Mesendoderm (in vitro differentiated cells): ENCODE results near the gene C16orf86.

Experiments used
- DNase-seq: peaks from one replicate; pipeline ENCODE4 v3.0.0; 2013
- H2AK5ac ChIP-seq: 2 replicates; pipeline ENCODE4 v1.6.1; 2013; ENCODE audit warnings: low read length, inconsistent platforms
- H2BK120ac ChIP-seq: 2 replicates; pipeline ENCODE4 v1.6.1; 2013; ENCODE audit warnings: low read depth, mild to moderate bottlenecking, low read length, moderate library complexity, mixed read lengths
- H2BK15ac ChIP-seq: replicated peaks from 2 replicates; pipeline ENCODE4 v1.6.1; 2013; ENCODE audit warnings: low read depth, mild to moderate bottlenecking, moderate library complexity
- H2BK5ac ChIP-seq: 2 replicates; pipeline ENCODE4 v1.6.1; 2013; ENCODE audit warnings: low read length, inconsistent platforms
- H3K18ac ChIP-seq: 2 replicates; pipeline ENCODE4 v1.6.1; 2013; ENCODE audit warnings: mild to moderate bottlenecking, low read length, mixed read lengths
- H3K23ac ChIP-seq: one replicate; pipeline ENCODE4 v1.6.1; 2013; ENCODE audit warnings: low read length
- H3K27ac ChIP-seq: 2 replicates; pipeline ENCODE4 v1.5.1; 2013; ENCODE audit warnings: low read depth, mild to moderate bottlenecking, inconsistent platforms, low read length, moderate library complexity
- H3K27me3 ChIP-seq: 2 replicates; pipeline ENCODE4 v1.6.1; 2013; ENCODE audit warnings: low read length, control low read depth, mild to moderate bottlenecking, inconsistent platforms; ENCODE audit not compliant: insufficient read depth, poor library complexity
- H3K36me3 ChIP-seq: 2 replicates; pipeline ENCODE4 v1.6.1; 2013; ENCODE audit warnings: low read length, inconsistent platforms; ENCODE audit not compliant: control insufficient read depth, insufficient read depth
- H3K4ac ChIP-seq: one replicate; pipeline ENCODE4 v1.6.1; 2013; ENCODE audit warnings: low read depth, mild to moderate bottlenecking, low read length, moderate library complexity
- H3K4me1 ChIP-seq: 2 replicates; pipeline ENCODE4 v1.6.1; 2013; ENCODE audit warnings: low read depth, low read length, inconsistent platforms; ENCODE audit not compliant: control insufficient read depth
- H3K4me2 ChIP-seq: 2 replicates; pipeline ENCODE4 v1.6.1; 2013; ENCODE audit warnings: low read length
- H3K4me3 ChIP-seq: 2 replicates; pipeline ENCODE4 v1.5.1; 2013; ENCODE audit warnings: mild to moderate bottlenecking, low read length
- H3K56ac ChIP-seq: one replicate; pipeline ENCODE4 v1.6.1; 2013; ENCODE audit warnings: low read length
- H3K79me1 ChIP-seq: 2 replicates; pipeline ENCODE4 v1.6.1; 2013; ENCODE audit warnings: low read length, inconsistent platforms
- H3K79me2 ChIP-seq: 2 replicates; pipeline ENCODE4 v1.6.1; 2013; ENCODE audit warnings: mild to moderate bottlenecking, low read length; ENCODE audit not compliant: control insufficient read depth, insufficient read depth
- H3K9ac ChIP-seq: 2 replicates; pipeline ENCODE4 v1.6.1; 2013; ENCODE audit warnings: low read length, inconsistent platforms
- H4K5ac ChIP-seq: one replicate; pipeline ENCODE4 v1.6.1; 2013; ENCODE audit warnings: low read length
- H4K8ac ChIP-seq: one replicate; pipeline ENCODE4 v1.6.1; 2013; ENCODE audit warnings: low read depth, mild to moderate bottlenecking, control low read depth, low read length, moderate library complexity
- WGBS: extraction: QIAGEN DNeasy Blood & Tissue Kit; methylation state at CpG from one replicate; pipeline ENCODE4 v1.1.7; 2013; ENCODE audit warnings: low lambda C conversion rate, missing lambda C conversion rate; ENCODE audit not compliant: insufficient coverage; ENCODE audit errors: extremely low coverage; 5-methylcytosine and 5-hydroxymethylcytosine counted together

Gene C16orf86

DNA sequence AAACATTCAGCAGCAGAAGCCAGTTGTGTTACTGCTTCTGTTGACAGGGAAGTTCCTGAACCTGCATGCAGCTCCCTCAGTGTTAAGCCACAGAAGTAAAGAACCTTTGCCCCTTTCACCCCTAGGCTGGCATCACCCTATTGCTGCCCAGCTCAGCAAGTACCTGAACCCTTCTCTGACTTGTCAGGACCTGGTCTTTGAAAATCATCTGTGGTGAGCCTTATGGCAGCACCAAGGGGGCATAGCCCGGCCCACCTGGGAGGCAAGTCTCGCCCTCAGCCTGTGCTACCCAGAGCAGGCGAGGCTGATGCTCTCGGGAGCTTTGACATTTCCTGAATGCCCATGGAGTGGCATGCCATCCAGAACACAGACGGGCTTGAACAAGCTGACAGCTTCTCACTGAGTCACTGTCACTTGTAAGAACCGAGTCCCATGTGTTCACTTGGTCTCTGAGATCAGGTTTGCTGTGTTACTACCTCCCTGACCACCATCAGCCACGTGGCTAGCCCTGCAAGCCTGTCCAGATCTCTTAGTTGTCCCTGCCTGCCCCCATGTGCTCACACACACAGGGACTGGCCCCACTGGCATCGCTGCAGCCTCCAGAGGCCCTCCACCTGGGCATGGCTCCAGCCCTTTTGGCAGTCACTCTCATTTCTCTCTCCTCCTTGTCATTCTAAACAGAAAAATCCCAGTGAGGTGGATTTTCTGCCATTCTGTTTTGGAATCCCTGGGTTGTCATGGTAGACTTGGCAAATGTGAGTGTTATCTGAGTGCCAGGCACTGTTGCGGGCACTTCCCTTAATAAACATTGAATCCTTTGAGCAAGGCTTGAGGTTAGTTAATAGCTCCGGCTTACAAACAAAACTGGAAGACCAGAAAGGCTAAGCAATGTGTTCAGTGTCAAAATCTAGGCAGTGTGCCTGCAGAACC, 24.6 kb upstream of the C16orf86 start:
- no peak overlapping the region for H3K4ac ChIP-seq
- no peak overlapping the region for H3K18ac ChIP-seq
- no peaks in the 10 kb centered on the region for H3K79me2 ChIP-seq
- DNase-seq = no peak
- no peak overlapping the region for H4K5ac ChIP-seq
- H3K27ac ChIP-seq = no peak overlapping the region
- no peak overlapping the region for H2AK5ac ChIP-seq
- H3K79me1 ChIP-seq = no peaks in the 10 kb centered on the region
- H3K23ac ChIP-seq = no peak overlapping the region
- no peak overlapping the region for H3K4me2 ChIP-seq
- H2BK15ac ChIP-seq = no peak overlapping the region
- no peak overlapping the region for H3K56ac ChIP-seq
- H3K4me3 ChIP-seq = no peak overlapping the region
- no CpG with 5 or more reads among the region's 10 CpGs for WGBS
- no peaks in the 10 kb centered on the region for H3K27me3 ChIP-seq
- peaks cover 3% of the 10 kb centered on the region for H3K36me3 ChIP-seq
- no peaks in the 10 kb centered on the region for H3K4me1 ChIP-seq
- no peak overlapping the region for H3K9ac ChIP-seq
- H2BK120ac ChIP-seq = no peak overlapping the region
- H2BK5ac ChIP-seq = no peak overlapping the region
- H4K8ac ChIP-seq = no peak overlapping the region

DNA sequence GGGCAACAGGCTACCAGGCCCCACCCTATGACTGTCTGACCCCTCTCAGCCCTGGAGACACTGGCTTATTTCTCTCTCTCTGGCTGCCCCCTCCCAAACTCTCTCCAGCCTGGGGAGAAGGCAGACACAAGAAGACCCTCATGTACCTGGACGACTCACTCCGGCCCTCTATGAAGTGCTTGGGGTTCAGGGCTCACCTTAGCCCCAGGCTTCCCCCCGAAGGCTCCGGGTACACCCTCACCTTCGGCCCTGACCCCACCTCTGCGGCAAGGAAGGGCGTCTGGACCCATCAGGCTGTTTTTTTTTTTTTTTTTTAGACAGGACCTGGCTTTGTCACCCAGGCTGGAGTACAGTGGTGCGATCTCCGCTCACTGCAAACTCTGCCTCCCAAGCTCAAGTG, 22.6 kb upstream of the C16orf86 start:
- no peaks in the 10 kb centered on the region for H3K79me2 ChIP-seq
- no peak overlapping the region for H2BK120ac ChIP-seq
- no peak overlapping the region for H3K27ac ChIP-seq
- H3K23ac ChIP-seq = no peak overlapping the region
- WGBS = no CpG with 5 or more reads among the region's 9 CpGs
- no peak overlapping the region for H3K9ac ChIP-seq
- H4K5ac ChIP-seq = no peak overlapping the region
- H4K8ac ChIP-seq = no peak overlapping the region
- H3K4me2 ChIP-seq = no peak overlapping the region
- DNase-seq = no peak
- no peak overlapping the region for H2AK5ac ChIP-seq
- no peaks in the 10 kb centered on the region for H3K79me1 ChIP-seq
- no peak overlapping the region for H3K56ac ChIP-seq
- peaks cover under 1% of the 10 kb centered on the region for H3K36me3 ChIP-seq
- H3K27me3 ChIP-seq = no peaks in the 10 kb centered on the region
- H3K18ac ChIP-seq = no peak overlapping the region
- H2BK5ac ChIP-seq = no peak overlapping the region
- no peaks in the 10 kb centered on the region for H3K4me1 ChIP-seq
- H2BK15ac ChIP-seq = no peak overlapping the region
- no peak overlapping the region for H3K4me3 ChIP-seq
- H3K4ac ChIP-seq = no peak overlapping the region

- Histone ChIP-seq H3K27me3 (no peaks in the 10 kb centered on the region), H4K5ac (no peak overlapping the region), H2BK120ac (no peak overlapping the region), H2BK15ac (no peak overlapping the region), H3K79me2 (no peaks in the 10 kb centered on the region), H3K4me2 (no peak overlapping the region), H3K23ac (no peak overlapping the region), H2BK5ac (no peak overlapping the region), H3K56ac (no peak overlapping the region), H4K8ac (no peak overlapping the region), H2AK5ac (no peak overlapping the region), H3K9ac (peak overlapping the region; percentile 10), H3K36me3 (no peaks in the 10 kb centered on the region), H3K4me3 (no peak overlapping the region), H3K4ac (no peak overlapping the region), H3K79me1 (no peaks in the 10 kb centered on the region), H3K18ac (no peak overlapping the region), H3K27ac (no peak overlapping the region), H3K4me1 (peaks cover 2% of the 10 kb centered on the region)
- no CpG with 5 or more reads among the region's 15 CpGs for WGBS
- DNase-seq = no peak
Observed at GRCh38 chr16:67645397-67646121, 21.1 kb upstream of the C16orf86 start.

DNA sequence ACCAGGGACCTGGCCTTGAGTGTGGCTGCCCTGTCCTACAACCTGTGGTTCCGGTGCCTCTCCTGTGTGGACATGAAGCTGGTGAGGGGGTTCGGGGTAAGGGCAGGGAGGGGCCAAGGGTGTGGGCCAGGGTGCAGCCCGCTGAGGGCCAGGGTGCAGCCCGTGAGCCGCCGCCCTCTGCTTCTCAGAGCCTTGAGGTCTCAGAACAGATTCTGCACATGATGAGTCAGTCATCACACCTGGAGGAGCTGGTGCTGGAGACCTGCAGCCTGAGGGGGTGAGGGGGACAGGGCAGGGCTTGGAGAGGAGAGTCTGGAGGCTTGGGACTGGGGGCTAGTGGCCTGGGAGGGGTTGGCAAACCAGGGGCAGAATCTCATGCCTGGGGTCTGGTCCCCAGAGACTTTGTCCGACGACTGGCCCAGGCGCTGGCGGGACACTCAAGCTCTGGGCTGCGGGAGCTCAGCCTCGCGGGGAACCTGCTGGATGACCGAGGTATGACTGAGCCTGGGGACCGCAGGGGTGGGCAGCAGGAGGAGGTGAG, 19.4 kb upstream of the C16orf86 start:
- Histone ChIP-seq H3K79me1 (no peaks in the 10 kb centered on the region), H2BK15ac (no peak overlapping the region), H3K4me3 (no peak overlapping the region), H3K4me1 (peaks cover 2% of the 10 kb centered on the region), H3K4me2 (no peak overlapping the region), H3K9ac (no peak overlapping the region), H3K4ac (no peak overlapping the region), H4K5ac (no peak overlapping the region), H3K56ac (no peak overlapping the region), H4K8ac (no peak overlapping the region), H3K18ac (no peak overlapping the region), H2AK5ac (no peak overlapping the region), H2BK5ac (no peak overlapping the region), H3K23ac (no peak overlapping the region), H3K27me3 (no peaks in the 10 kb centered on the region), H3K79me2 (no peaks in the 10 kb centered on the region), H2BK120ac (no peak overlapping the region), H3K36me3 (no peaks in the 10 kb centered on the region), H3K27ac (no peak overlapping the region)
- no peak for DNase-seq
- WGBS = no CpG with 5 or more reads among the region's 15 CpGs

DNA sequence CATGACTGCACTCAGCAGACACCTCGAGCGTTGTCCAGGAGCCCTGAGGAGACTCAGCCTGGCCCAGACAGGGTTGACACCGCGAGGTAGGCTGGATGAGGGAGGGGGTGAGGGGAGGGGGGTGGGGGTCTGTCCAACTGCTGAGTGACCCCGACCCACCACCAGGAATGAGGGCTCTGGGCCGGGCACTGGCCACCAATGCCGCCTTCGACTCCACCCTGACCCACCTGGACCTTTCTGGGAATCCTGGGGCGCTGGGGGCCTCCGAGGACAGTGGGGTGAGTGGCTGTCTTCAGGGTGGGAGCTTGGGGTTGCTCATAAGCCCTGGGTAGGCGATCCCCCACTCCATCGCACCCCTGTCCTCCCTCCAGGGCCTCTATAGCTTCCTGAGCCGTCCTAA, 18.9 kb upstream of the C16orf86 start:
- H3K4me3 ChIP-seq = no peak overlapping the region
- no peaks in the 10 kb centered on the region for H3K79me1 ChIP-seq
- H3K27ac ChIP-seq = no peak overlapping the region
- peaks cover 2% of the 10 kb centered on the region for H3K4me1 ChIP-seq
- WGBS = no CpG with 5 or more reads among the region's 13 CpGs
- H3K27me3 ChIP-seq = no peaks in the 10 kb centered on the region
- no peak overlapping the region for H3K4ac ChIP-seq
- H2BK15ac ChIP-seq = no peak overlapping the region
- no peaks in the 10 kb centered on the region for H3K36me3 ChIP-seq
- H3K18ac ChIP-seq = no peak overlapping the region
- DNase-seq = no peak
- no peak overlapping the region for H2AK5ac ChIP-seq
- no peak overlapping the region for H4K5ac ChIP-seq
- no peak overlapping the region for H2BK120ac ChIP-seq
- H3K79me2 ChIP-seq = no peaks in the 10 kb centered on the region
- H3K9ac ChIP-seq = no peak overlapping the region
- no peak overlapping the region for H4K8ac ChIP-seq
- no peak overlapping the region for H3K56ac ChIP-seq
- no peak overlapping the region for H3K4me2 ChIP-seq
- H3K23ac ChIP-seq = no peak overlapping the region
- H2BK5ac ChIP-seq = no peak overlapping the region
